OCI-LY7 (cell line): ENCODE data around the gene NCOA3. TPM values are rescaled to one million over a fixed set of nuclear protein-coding genes. Genes with fewer than 3 reads are reported as not detected.

Experiments used
- BruUV-seq: library from RNA; stranded (reverse); fragments of 400-500 nt; replicated peaks from 2 replicates; lab custom pipeline; 2021; lab: Mats Ljungman, UMichigan
- CTCF ChIA-PET: fragments of 300-600 bp; sonication (Branson Sonifier 250); formaldehyde crosslinking; loops from one replicate; lab custom pipeline; 2022; ENCODE audit warnings: antibody characterized with exemption; ENCODE audit not compliant: unreplicated experiment; lab: Charles Lee
- POLR2A ChIA-PET: fragments of 300-600 bp; sonication (Branson Sonifier 250); formaldehyde crosslinking; loops from one replicate; lab custom pipeline; 2022; ENCODE audit warnings: antibody characterized with exemption; lab: Charles Lee
- DNase-seq: peaks from one replicate; pipeline ENCODE4 v3.0.0-alpha.2; 2015; ENCODE audit warnings: low spot score
- H2AFZ ChIP-seq: fragments of 200-600 bp; sonication (generic), shearing (Covaris generic); 2 replicates; pipeline ENCODE4 v1.6.1; 2014; ENCODE audit warnings: mild to moderate bottlenecking, antibody characterized with exemption, low read length, moderate library complexity
- H3K27ac ChIP-seq: fragments of 200-600 bp; sonication (generic); 2 replicates; pipeline ENCODE4 v1.5.1; 2014; ENCODE audit warnings: mixed run types, low read depth, mild to moderate bottlenecking, moderate library complexity, low read length, inconsistent platforms; ENCODE audit not compliant: poor library complexity, severe bottlenecking
- H3K36me3 ChIP-seq: fragments of 200-600 bp; sonication (generic); 2 replicates; pipeline ENCODE4 v1.6.1; 2014; ENCODE audit warnings: mild to moderate bottlenecking, antibody characterized with exemption, low read length, moderate library complexity, mixed read lengths; ENCODE audit not compliant: insufficient read depth
- H3K4me1 ChIP-seq: fragments of 200-600 bp; sonication (generic); 2 replicates; pipeline ENCODE4 v1.5.1; 2014; ENCODE audit warnings: mild to moderate bottlenecking, low read length; ENCODE audit not compliant: insufficient read depth, poor library complexity, severe bottlenecking
- H3K4me2 ChIP-seq: fragments of 200-600 bp; sonication (generic); 2 replicates; pipeline ENCODE4 v1.6.1; 2014; ENCODE audit warnings: mild to moderate bottlenecking, low read length
- H3K4me3 ChIP-seq: fragments of 200-600 bp; sonication (generic); 2 replicates; pipeline ENCODE4 v1.5.1; 2014; ENCODE audit warnings: mild to moderate bottlenecking, low read depth, low read length; ENCODE audit not compliant: poor library complexity, severe bottlenecking
- H3K79me2 ChIP-seq: fragments of 200-600 bp; sonication (generic); 2 replicates; pipeline ENCODE4 v1.6.1; 2016; ENCODE audit warnings: low read depth, mild to moderate bottlenecking, low read length, moderate library complexity, mixed read lengths; ENCODE audit not compliant: insufficient read depth
- H3K9me2 ChIP-seq: fragments of 200-600 bp; sonication (generic); 2 replicates; pipeline ENCODE4 v1.6.1; 2016; ENCODE audit warnings: mild to moderate bottlenecking, low read length, mixed read lengths; ENCODE audit not compliant: insufficient read depth
- H3K9me3 ChIP-seq: fragments of 200-600 bp; sonication (generic); 2 replicates; pipeline ENCODE4 v1.6.1; 2014; ENCODE audit warnings: mild to moderate bottlenecking, mixed run types, low read length, mixed read lengths
- H4K20me1 ChIP-seq: fragments of 200-600 bp; sonication (generic); 2 replicates; pipeline ENCODE4 v1.6.1; 2014; ENCODE audit warnings: mild to moderate bottlenecking, antibody characterized with exemption, low read length, moderate library complexity, mixed read lengths; ENCODE audit not compliant: insufficient read depth
- CTCF ChIP-seq: fragments of 200-600 bp; sonication (generic); conservative IDR thresholded peaks from 2 replicates; pipeline ENCODE4 v1.5.1; 2014; ENCODE audit warnings: mild to moderate bottlenecking, antibody characterized with exemption, low read length, moderate library complexity, mixed read lengths
- EZH2phosphoT487 ChIP-seq: fragments of 200-600 bp; sonication (generic); IDR thresholded peaks from 2 replicates; pipeline ENCODE4 v1.6.1; 2018; ENCODE audit warnings: low read depth, borderline replicate concordance, mild to moderate bottlenecking, mixed run types, antibody characterized with exemption, low read length, moderate library complexity, mixed read lengths
- intact Hi-C: fragments of 100-400 bp; cut with micrococcal nuclease; formaldehyde crosslinking; loops from one replicate; pipeline ENCODE4 v1.10.0; 2022; ENCODE audit not compliant: unreplicated experiment
- total RNA-seq, 2 experiments: library from RNA; depleted of rRNA in 1 of 2; stranded (reverse); fragments of >200 nt in 1 of 2; shearing (Covaris generic) in 1 of 2; gene quantifications; 2 replicates each; pipeline ENCODE4 v1.2.3, GENCODE V29; 2014 to 2022

NCOA3 gene
- total RNA-seq, 2 experiments from 2014 or later, result 50.5 to 75.6 TPM

DNA sequence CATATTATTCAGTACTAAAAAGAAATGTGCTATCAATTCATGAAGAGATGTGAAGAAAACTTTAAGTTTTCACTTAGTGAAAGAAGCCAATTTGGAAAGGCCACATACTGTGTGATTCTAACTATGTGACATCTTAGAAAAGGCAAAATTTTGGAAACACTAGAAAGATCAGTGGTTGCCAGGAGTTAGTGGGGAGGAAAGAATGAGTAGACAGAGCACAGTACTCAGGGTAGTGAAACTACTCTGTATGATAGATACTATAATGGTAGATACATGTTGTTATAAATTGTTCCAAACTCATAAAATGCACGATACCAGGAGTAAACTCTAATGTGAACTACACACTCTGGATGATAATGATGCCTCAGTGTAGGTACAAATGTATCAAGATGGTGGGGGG is 14.2 kb downstream of the NCOA3 start:
- intact Hi-C loops, result no loop called here
- TF ChIP-seq EZH2phosphoT487, result no peak
- TF ChIP-seq CTCF, result no peak
- Histone ChIP-seq H3K9me3 (peaks cover 12% of the 10 kb centered on the region; the same call in 1 of the 2 replicates), H3K4me1 (peaks cover 36% of the 10 kb centered on the region), H3K36me3 (peaks cover 81% of the 10 kb centered on the region), H4K20me1 (0 out of 2 replicates have a peak, but pooled peaks cover 6% of the 10 kb centered on the region), H3K79me2 (peaks cover 100% of the 10 kb centered on the region), H3K4me3 (no peak overlapping the region), H3K9me2 (no peaks in the 10 kb centered on the region), H3K4me2 (no peak overlapping the region), H3K27ac (no peak overlapping the region), H2AFZ (no peak overlapping the region)
- BruUV-seq, result no TSS peak
- POLR2A ChIA-PET, result interaction anchor here (0.7 kb wide), 1 partner anchor 109 kb away, joined by 10 read pairs; no protein-coding TSS in a partner anchor
- CTCF ChIA-PET, result no interaction called here
- no peak for DNase-seq

DNA sequence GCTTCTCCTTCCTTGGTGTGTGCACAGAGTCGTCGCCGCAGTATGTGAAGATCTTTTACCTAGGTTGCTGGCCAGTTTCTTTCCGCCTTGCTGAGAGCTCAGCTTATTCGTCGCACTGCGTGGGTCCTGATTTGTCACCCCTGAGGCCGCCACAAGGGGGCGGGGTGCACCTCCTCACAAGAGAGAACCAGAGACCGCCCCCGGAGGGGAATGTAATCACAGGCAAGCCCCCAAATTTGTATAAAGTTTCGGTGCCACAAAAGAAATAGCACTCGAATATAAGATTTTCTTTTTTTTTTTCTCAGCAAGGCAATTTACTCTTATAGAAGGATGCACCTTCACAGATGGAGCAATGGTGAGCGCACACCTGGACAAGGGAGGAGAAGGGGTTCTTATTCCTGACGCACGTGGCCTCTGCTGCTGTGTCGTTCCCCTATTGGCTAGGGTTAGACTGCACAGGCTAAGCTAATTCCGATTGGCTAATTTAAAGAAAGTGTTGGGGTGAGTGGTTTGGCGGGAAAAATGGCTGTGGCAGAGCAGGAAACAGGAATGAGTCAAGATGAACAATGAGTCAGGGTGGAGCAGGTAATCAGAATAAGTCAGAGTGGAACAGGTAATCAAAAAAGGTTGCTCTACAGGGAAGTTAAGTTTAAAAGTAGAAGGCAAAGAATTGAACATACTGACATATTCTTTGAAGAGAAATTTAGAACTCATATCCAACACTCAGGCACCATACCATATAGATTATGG is 19.5 kb downstream of the NCOA3 start:
- Histone ChIP-seq H3K27ac (no peak overlapping the region), H3K4me3 (no peak overlapping the region), H3K4me2 (no peak overlapping the region), H3K4me1 (peaks cover 4% of the 10 kb centered on the region), H3K79me2 (peaks cover 86% of the 10 kb centered on the region), H4K20me1 (no peaks in the 10 kb centered on the region), H3K36me3 (peaks cover 84% of the 10 kb centered on the region), H3K9me3 (peaks cover 45% of the 10 kb centered on the region; the same call in 1 of the 2 replicates), H3K9me2 (no peaks in the 10 kb centered on the region), H2AFZ (no peak overlapping the region)
- BruUV-seq, result TSS peak; percentile 52
- intact Hi-C loops, result no loop called here
- DNase-seq, result no peak
- POLR2A ChIA-PET, result interaction anchor here (1.8 kb wide), 1 partner anchor 8 kb away, joined by 9 read pairs; no protein-coding TSS in a partner anchor
- peak; percentile 63 for TF ChIP-seq CTCF
- no peak for TF ChIP-seq EZH2phosphoT487
- CTCF ChIA-PET, result no interaction called here
